ENCODE data around the gene G6PC2.

G6PC2 gene

DNA sequence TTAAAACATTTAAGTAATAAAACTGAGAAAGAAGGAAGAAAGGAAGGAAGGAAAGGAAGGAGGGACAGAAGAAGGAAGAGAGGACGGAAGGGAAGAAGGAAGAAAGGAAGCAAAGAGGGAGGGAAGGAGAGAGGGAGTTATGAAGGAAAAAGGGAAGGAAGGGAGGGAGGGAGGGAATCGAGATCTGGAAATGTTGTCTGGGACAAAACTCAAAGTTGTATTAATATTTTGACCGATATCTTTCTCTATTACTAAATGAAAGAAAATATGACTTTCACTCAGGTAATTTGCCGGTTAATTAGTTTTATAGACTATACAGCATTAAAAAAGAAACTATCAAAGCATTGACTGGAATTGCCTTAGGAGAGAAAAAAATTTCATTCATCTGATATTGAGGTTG is 44.4 kb downstream of the G6PC2 start:
- no peak for DNase-seq (ENCODE audit: low read depth, low spot score)

GRCh38 chr2:168948621-168949212 is 47.6 kb downstream of the G6PC2 start:
- no peak for DNase-seq (ENCODE audit: low read depth, low spot score)

GRCh38 chr2:168949324-168949723 is 48.2 kb downstream of the G6PC2 start:
- no peak for DNase-seq (ENCODE audit: low read depth, low spot score)

DNA sequence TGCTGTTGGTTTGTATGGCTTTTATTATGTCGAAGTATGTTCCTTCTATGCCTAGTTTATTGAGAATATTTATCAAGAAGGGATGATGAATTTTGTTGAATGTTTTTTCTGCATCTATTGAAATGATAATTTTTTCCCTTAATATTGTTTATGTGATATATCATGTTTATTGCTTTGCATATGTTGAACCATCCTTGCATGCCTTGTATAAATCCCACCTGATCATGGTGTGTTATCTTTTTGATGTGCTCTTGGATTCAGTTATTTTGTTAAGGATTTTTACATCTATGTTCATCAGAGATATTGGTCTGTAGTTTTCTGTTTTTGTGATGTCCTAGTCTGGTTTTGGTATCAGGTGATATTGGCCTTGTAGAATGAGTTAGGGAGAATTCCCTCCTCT is 50.8 kb downstream of the G6PC2 start:
- DNase-seq (ENCODE audit: low read depth, low spot score): no peak

GRCh38 chr2:168952424-168952823 is 51.3 kb downstream of the G6PC2 start:
- DNase-seq (ENCODE audit: low read depth, low spot score): no peak

DNA sequence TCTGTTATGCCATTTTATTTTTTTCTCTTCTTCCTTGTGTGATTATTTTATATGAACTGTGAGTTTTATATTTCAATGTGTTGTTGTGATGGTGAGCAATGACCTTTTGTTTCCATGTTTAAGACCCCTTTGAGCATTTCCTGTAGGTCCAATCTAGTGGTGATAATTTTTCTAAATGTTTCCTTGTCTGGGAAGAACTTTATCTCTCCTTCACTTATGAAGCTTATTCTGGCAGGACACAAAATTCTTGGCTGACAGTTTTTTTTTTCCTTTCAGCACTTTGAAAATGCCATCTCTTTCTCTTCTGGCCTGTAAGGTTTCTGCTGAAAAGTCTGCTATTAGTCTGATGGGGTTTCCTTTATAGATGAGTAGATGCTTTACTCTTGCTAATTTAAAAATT is 53.2 kb downstream of the G6PC2 start:
- no peak for DNase-seq (ENCODE audit: low read depth, low spot score)

DNA sequence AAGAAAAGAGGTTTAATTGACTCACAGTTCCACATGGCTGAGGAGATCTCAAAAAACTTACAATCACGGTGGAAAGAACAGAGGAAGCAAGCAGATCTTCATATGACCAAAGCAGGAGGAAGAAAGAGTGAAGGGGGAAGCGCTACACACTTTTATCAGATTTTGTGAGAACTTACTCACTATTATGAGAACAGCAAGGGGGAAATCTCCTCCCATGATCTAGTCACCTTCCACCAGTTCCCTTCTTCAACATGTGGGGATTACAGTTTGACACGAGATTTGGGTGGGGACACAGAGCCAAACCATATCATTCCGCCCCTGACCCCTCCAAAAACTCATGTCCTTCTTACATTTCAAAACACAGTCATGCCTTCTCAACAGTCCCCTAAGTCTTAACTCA is 54.2 kb downstream of the G6PC2 start:
- DNase-seq (ENCODE audit: low read depth, low spot score): no peak

DNA sequence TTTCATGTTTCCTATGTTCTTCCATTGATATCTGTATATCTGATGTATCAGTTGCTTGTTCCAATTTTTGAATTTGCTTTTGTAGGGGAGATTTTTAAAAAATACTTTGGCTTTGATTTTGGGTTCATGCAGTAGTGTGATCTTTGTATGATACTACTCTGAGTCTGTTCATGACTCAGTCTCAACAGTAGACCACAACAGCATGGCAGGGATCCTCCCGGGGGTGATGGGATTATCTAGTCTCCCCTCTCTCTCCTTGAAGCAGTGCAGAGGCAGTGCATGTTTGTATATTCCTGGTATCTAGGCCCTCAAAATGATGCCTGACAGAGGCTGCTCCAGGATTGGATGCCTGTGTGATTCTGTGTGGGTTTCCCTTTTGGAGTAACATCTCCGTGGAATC is 55.3 kb downstream of the G6PC2 start:
- no peak for DNase-seq (ENCODE audit: low read depth, low spot score)

Measured in ELF-1 (cell line).